NCI-H1092 (cell line): ENCODE results near the gene LRRC41.
"Not testable (repeated sequence)": the region's sequence is repeated elsewhere in the genome, so short reads cannot be mapped to it uniquely, and the experiment has no call there.

Experiments
- DNase-seq: peaks from one replicate; lab custom pipeline; 2025; lab: John Stamatoyannopoulos, UW

Gene LRRC41

GRCh38 chr1:46322191-46322590 is 18.8 kb upstream of the LRRC41 start:
- DNase-seq = not testable (repeated sequence)

- not testable (repeated sequence) for DNase-seq
Observed at GRCh38 chr1:46319960-46320914, 16.8 kb upstream of the LRRC41 start.

DNA sequence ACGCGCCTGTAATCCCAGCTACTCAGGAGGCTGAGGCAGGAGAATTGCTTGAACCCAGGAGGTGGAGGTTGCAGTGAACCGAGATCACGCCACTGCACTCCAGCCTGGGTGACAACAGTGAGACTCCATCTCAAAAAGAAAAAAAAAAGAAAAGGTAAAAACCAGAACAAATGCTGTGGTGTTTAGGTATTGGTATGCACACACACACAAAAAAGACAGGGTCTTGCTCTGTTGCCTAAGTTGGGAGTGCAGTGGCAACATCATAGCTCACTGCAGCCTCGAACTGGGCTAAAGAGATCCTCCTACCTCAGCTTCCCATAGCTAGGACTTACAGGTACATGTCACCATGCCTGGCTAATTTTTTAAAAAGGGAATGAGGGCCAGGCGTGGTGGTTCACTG is 15.9 kb upstream of the LRRC41 start:
- not testable (repeated sequence) for DNase-seq

GRCh38 chr1:46317323-46317722 is 13.9 kb upstream of the LRRC41 start:
- no peak for DNase-seq

DNA sequence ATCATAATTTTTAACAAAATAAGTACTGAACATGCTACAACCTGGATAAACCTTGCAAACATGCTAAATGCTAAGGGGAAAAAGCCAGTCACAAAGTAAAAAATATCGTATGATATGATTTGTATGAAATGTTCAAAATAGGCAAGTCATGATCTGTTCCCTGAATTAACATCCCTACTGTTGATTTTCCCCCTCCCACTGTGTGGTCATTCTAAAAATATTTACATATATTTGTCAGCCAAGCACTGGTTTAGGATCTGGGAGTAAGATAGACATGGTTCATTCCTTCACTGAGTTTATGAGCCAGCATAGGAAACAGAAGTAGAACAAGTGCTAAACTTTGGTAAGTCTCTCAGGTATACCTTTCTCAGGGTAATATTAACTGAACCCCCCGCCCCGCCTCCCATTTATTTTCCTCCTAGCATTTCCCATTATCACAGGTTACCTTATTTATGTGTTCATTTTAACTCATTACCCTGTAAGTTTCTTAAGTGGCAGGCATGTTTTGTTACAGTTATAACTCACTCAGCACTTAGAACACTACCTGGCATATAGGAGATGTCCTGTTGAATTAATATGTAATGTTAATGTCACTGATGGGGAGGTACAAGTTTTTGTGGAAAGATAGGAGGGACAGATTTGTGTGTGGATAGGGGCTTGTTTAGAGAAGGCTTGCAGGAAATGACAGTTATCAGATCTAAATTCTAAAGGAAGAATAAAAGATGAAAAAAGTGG is 12.4 kb upstream of the LRRC41 start:
- no peak for DNase-seq

GRCh38 chr1:46310321-46310720 is 6.9 kb upstream of the LRRC41 start:
- DNase-seq = no peak

DNA sequence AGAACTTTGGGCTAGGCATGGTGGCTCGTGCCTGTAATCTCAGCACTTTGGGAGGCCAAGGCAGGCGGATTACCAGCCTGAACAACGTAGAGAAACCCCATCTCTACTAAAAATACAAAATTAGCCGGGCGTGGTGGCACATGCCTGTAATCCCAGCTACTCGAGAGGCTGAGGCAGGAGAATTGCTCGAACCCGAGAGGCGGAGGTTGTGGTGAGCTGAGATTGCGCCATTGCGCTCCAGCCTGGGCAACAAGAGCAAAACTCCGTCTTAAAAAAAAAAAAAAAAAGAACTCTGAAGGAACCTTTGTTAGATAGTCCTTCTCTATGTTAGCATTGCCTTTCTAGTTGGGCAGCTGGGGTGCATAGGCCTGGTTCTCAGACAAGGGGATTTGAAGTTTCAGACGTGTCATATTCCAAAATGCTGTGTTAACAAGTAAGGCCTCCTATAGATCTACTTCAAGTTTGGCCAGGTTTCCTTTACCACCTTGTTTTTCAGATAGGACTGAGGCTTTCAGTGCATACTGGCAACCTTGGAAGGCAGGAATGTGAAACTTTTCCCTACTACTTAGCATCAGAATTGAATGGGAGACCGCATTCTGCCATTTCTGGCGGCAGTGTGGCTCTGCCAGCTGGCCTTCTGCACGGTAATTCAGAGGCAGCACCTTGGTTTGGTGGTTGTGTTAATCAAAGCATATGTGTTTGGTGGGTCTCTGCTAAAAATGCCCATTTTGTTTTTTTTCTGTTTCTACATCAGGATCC is 6.2 kb upstream of the LRRC41 start:
- DNase-seq = no peak

GRCh38 chr1:46306159-46306530 is 2.7 kb upstream of the LRRC41 start:
- DNase-seq = no peak

DNA sequence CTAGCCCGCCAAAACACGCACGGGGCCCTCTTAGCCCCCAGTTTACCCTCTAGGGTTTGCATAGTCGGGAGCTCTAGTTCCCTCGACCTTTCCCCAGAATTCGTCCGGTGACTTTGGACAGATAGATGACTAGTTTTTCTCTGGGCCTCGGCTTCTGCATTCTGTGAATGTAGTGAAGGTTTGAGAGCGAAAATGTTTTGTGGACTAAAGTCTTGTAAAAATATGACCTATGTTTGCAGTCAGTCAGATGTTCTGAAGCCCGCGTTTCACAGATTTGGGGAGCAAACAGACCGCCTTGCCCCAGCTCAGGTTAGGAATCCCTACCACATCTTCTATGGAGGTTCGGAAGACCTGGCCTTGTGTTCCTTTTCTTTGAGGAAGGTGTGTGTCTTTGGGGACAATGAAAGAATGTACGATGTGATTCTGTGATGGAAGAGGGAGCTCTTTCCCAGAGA is 483 bp upstream of the LRRC41 start:
- no peak for DNase-seq

DNA sequence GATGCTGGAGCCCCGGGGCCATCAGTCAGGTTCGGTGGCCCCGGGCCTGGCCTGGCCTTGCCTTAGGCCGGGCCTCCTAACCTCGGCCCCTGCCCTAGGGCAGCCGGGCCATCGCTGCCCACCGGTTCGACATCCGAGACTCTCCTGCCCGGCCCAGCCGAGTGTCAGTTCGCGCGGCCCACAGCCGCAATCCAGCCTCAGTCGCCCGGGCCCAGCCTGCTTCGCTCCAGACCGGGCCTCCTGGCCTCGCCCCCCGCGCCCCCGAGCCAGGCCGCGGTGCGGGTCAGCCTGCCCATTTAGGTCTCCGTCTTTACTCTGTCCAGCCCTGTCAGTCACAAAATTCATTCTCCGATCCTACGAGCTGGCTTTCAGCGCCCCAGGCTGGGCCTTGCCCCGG is 777 bp downstream of the LRRC41 start:
- no peak for DNase-seq

- DNase-seq = no peak
Observed at GRCh38 chr1:46301808-46302640, 1.4 kb downstream of the LRRC41 start.

DNA sequence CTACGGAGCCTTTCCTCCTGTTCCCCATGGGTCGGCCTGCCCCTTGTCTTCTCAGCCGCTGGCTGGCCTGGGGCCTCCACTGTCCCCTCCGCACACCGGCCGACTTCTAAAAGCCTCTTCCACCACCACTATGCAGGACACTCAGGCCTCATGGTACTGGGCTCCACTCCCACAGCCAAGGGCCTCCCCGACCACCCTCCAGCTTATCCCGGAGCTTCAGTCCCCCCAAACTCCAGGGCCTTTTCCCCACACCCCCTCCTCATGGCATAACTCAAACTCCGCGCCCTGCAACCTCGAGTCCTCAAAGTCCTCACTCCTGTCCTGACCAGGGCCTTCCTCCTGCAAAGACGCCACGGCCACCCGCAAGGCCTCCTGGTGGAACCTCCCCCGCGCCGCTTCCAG is 2.0 kb downstream of the LRRC41 start:
- DNase-seq = no peak

- DNase-seq = no peak
Observed at GRCh38 chr1:46300673-46301405, 2.6 kb downstream of the LRRC41 start.

DNA sequence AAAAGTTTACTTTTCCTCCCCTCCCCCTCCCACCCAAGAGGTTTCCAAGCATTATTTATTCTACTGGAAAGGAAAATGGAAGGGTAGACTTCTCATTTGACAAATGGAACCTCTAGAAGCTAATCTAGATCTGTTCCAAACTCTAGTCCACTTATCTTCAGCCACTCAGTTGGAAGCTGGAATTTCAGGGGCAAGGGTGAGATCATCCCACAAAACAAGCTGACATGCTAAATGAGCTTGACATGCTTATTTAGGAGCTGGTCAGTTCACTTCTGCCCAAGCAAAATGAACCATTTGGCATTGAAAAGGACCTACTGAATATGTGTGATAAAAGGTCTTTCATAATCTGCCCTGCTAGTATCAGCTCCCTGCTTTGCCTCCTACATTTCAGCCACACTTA is 5.0 kb downstream of the LRRC41 start:
- no peak for DNase-seq

DNA sequence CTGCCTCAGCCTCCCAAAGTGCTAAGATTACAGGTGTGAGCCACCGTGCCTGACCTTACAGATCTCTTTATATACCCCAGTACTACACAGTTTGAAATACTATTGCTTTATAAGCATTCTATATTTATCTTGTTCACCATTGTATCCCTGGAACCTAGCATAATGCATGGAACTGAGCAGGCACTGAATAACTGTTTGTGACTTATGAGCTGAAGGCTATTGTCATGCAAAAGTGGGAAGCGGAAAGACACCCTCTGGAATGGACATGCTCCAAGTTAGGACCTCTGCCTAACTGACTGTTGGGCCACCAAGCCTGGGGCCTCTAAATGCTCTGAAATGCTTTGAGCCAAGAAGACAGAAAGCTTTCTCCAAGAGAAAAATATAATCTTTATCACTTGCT is 8.1 kb downstream of the LRRC41 start:
- DNase-seq = no peak

- no peak for DNase-seq
Observed at GRCh38 chr1:46289976-46290375, 13.4 kb downstream of the LRRC41 start.

- DNase-seq = no peak
Observed at GRCh38 chr1:46289134-46289494, 14.3 kb downstream of the LRRC41 start.

GRCh38 chr1:46288485-46289133 is 14.8 kb downstream of the LRRC41 start:
- DNase-seq = no peak

DNA sequence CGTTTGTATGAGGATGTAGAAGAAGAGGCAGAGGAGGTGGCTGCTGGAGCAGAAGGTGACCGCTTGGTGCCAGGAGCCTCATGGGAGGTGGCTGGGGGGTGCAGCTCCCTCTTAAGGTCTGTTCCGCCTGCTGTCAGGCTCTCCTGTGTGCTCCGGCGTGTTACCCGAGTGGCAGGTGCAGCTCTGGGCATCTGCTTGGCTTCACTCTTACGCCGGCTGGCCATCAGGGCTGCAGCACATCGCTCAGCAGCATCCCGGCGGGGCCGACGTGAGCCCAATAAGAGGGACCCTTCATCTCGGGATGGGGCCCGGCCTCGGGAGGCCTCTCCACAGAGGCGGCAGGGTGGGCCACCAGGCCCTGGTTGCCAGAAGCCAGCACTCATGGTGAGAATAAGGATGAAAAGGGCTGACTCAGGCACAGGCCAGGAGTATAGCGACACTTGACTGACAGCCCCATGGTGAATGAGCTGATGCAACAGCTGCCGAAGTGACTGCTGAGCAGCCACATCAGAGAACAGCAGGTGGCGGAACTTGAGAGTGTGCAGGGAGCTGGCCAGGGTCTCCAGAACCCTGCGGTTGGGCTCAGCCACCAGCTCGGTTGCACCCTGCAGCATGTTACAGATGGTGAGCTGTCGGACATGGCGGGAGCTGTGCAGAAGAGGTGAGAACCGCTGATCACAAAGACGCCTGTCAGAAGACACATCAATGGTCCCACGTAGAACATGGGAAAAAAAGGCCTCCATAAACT is 17.5 kb downstream of the LRRC41 start:
- no peak for DNase-seq
